Activated CD8-positive, alpha-beta memory T cell treated with anti-CD3 and anti-CD28 coated beads, Interleukin-2, amount 50 U/mL, for 1 hour (primary cell): ENCODE results near the gene RBP3.
"Not testable (repeated sequence)": the region's sequence is repeated elsewhere in the genome, so short reads cannot be mapped to it uniquely, and the experiment has no call there.

Source experiments
- DNase-seq: peaks from one replicate; pipeline ENCODE4 v3.0.0-alpha.2; 2020; ENCODE audit errors: extremely low read depth

Gene RBP3

GRCh38 chr10:47372726-47373125, 24.6 kb downstream of the RBP3 start:
- no peak for DNase-seq

GRCh38 chr10:47374611-47375536, 26.7 kb downstream of the RBP3 start:
- DNase-seq = no peak

GRCh38 chr10:47376522-47377220, 28.5 kb downstream of the RBP3 start:
- DNase-seq = no peak

- no peak for DNase-seq
Observed at GRCh38 chr10:47378183-47378510, 30.0 kb downstream of the RBP3 start.

GRCh38 chr10:47378606-47379444, 30.7 kb downstream of the RBP3 start:
- no peak for DNase-seq

GRCh38 chr10:47379445-47379785, 31.3 kb downstream of the RBP3 start:
- no peak for DNase-seq

GRCh38 chr10:47379901-47380300, 31.7 kb downstream of the RBP3 start:
- no peak for DNase-seq

GRCh38 chr10:47380341-47381102, 32.4 kb downstream of the RBP3 start:
- DNase-seq = no peak

- no peak for DNase-seq
Observed at GRCh38 chr10:47381103-47381395, 32.9 kb downstream of the RBP3 start.

GRCh38 chr10:47381427-47382379, 33.5 kb downstream of the RBP3 start:
- DNase-seq = no peak

- DNase-seq = no peak
Observed at GRCh38 chr10:47383261-47384147, 35.3 kb downstream of the RBP3 start.

GRCh38 chr10:47384148-47384921, 36.2 kb downstream of the RBP3 start, which contains the start of gene ZNF488:
TSS of gene ZNF488 (minus strand) at chr10:47384293. CDS start at chr10:47368829, 15,464 bp downstream.
- DNase-seq = no peak

GRCh38 chr10:47386104-47386503, 37.9 kb downstream of the RBP3 start:
- DNase-seq = not testable (repeated sequence)

GRCh38 chr10:47388879-47389278, 40.7 kb downstream of the RBP3 start:
- DNase-seq = no peak

- no peak for DNase-seq
Observed at GRCh38 chr10:47389619-47390018, 41.5 kb downstream of the RBP3 start.

- DNase-seq = no peak
Observed at GRCh38 chr10:47396311-47396717, 48.2 kb downstream of the RBP3 start.

GRCh38 chr10:47397256-47397655, 49.1 kb downstream of the RBP3 start:
- no peak for DNase-seq

GRCh38 chr10:47400251-47400650, 52.1 kb downstream of the RBP3 start:
- DNase-seq = no peak

- DNase-seq = no peak
Observed at GRCh38 chr10:47400786-47401185, 52.6 kb downstream of the RBP3 start.
